ENCODE data around the gene DEFB123.
"Not testable (repeated sequence)": the region's sequence is repeated elsewhere in the genome, so short reads cannot be mapped to it uniquely, and the experiment has no call there.

The DEFB123 gene

GRCh38 chr20:31410011-31410410, 30.4 kb upstream of the DEFB123 start:
- no peak overlapping the region for H3K27ac ChIP-seq (ENCODE audit: poor library complexity, severe bottlenecking)
- H3K4me3 ChIP-seq (ENCODE audit: severe bottlenecking) = no peak overlapping the region
- H3K27me3 ChIP-seq (ENCODE audit: insufficient read depth, poor library complexity, severe bottlenecking) = peaks cover 3% of the 10 kb centered on the region
- ATAC-seq (ENCODE audit: low read depth) = no peak
- no peaks in the 10 kb centered on the region for H3K4me1 ChIP-seq (ENCODE audit: insufficient read depth, poor library complexity, severe bottlenecking)
- H3K9me3 ChIP-seq (ENCODE audit: severe bottlenecking) = no peaks in the 10 kb centered on the region
- DNase-seq (ENCODE audit: low spot score) = no peak
- H3K36me3 ChIP-seq (ENCODE audit: low read depth) = no peaks in the 10 kb centered on the region
- TF ChIP-seq CTCF (IDR thresholded peaks at IDR 0.05; ENCODE audit: poor library complexity, severe bottlenecking) = no peak

- H3K27me3 ChIP-seq (ENCODE audit: insufficient read depth, poor library complexity, severe bottlenecking) = peaks cover 3% of the 10 kb centered on the region
- H3K9me3 ChIP-seq (ENCODE audit: severe bottlenecking) = no peaks in the 10 kb centered on the region
- TF ChIP-seq CTCF (IDR thresholded peaks at IDR 0.05; ENCODE audit: poor library complexity, severe bottlenecking) = no peak
- no peak for DNase-seq (ENCODE audit: low spot score)
- no peaks in the 10 kb centered on the region for H3K4me1 ChIP-seq (ENCODE audit: insufficient read depth, poor library complexity, severe bottlenecking)
- no peak overlapping the region for H3K4me3 ChIP-seq (ENCODE audit: severe bottlenecking)
- no peak overlapping the region for H3K27ac ChIP-seq (ENCODE audit: poor library complexity, severe bottlenecking)
- ATAC-seq (ENCODE audit: low read depth) = no peak
- no peaks in the 10 kb centered on the region for H3K36me3 ChIP-seq (ENCODE audit: low read depth)
Measured at GRCh38 chr20:31414381-31414780, 26.1 kb upstream of the DEFB123 start.

GRCh38 chr20:31415653-31416052, 24.8 kb upstream of the DEFB123 start:
- H3K9me3 ChIP-seq (ENCODE audit: severe bottlenecking) = no peaks in the 10 kb centered on the region
- no peak for DNase-seq (ENCODE audit: low spot score)
- H3K4me1 ChIP-seq (ENCODE audit: insufficient read depth, poor library complexity, severe bottlenecking) = no peaks in the 10 kb centered on the region
- H3K27me3 ChIP-seq (ENCODE audit: insufficient read depth, poor library complexity, severe bottlenecking) = no peaks in the 10 kb centered on the region
- no peak overlapping the region for H3K4me3 ChIP-seq (ENCODE audit: severe bottlenecking)
- TF ChIP-seq CTCF (IDR thresholded peaks at IDR 0.05; ENCODE audit: poor library complexity, severe bottlenecking) = no peak
- ATAC-seq (ENCODE audit: low read depth) = no peak
- H3K27ac ChIP-seq (ENCODE audit: poor library complexity, severe bottlenecking) = no peak overlapping the region
- H3K36me3 ChIP-seq (ENCODE audit: low read depth) = no peaks in the 10 kb centered on the region

GRCh38 chr20:31418307-31418706, 22.1 kb upstream of the DEFB123 start:
- Histone ChIP-seq H3K27ac (ENCODE audit: poor library complexity, severe bottlenecking) (no peak overlapping the region), H3K36me3 (ENCODE audit: low read depth) (no peaks in the 10 kb centered on the region), H3K4me3 (ENCODE audit: severe bottlenecking) (no peak overlapping the region), H3K9me3 (ENCODE audit: severe bottlenecking) (no peaks in the 10 kb centered on the region), H3K27me3 (ENCODE audit: insufficient read depth, poor library complexity, severe bottlenecking) (peaks cover 5% of the 10 kb centered on the region), H3K4me1 (ENCODE audit: insufficient read depth, poor library complexity, severe bottlenecking) (no peaks in the 10 kb centered on the region)
- ATAC-seq (ENCODE audit: low read depth) = no peak
- TF ChIP-seq CTCF (IDR thresholded peaks at IDR 0.05; ENCODE audit: poor library complexity, severe bottlenecking) = no peak
- no peak for DNase-seq (ENCODE audit: low spot score)

GRCh38 chr20:31425797-31426196, 14.6 kb upstream of the DEFB123 start:
- ATAC-seq (ENCODE audit: low read depth) = no peak; the same call in 2 of the 3 replicates
- no peaks in the 10 kb centered on the region for H3K36me3 ChIP-seq (ENCODE audit: low read depth)
- no peak overlapping the region for H3K27ac ChIP-seq (ENCODE audit: poor library complexity, severe bottlenecking)
- no peak for TF ChIP-seq CTCF (IDR thresholded peaks at IDR 0.05; ENCODE audit: poor library complexity, severe bottlenecking)
- DNase-seq (ENCODE audit: low spot score) = no peak
- H3K4me3 ChIP-seq (ENCODE audit: severe bottlenecking) = no peak overlapping the region
- H3K27me3 ChIP-seq (ENCODE audit: insufficient read depth, poor library complexity, severe bottlenecking) = peaks cover 22% of the 10 kb centered on the region
- H3K4me1 ChIP-seq (ENCODE audit: insufficient read depth, poor library complexity, severe bottlenecking) = no peaks in the 10 kb centered on the region
- peaks cover 5% of the 10 kb centered on the region for H3K9me3 ChIP-seq (ENCODE audit: severe bottlenecking)

GRCh38 chr20:31426891-31427551, 13.4 kb upstream of the DEFB123 start:
- H3K36me3 ChIP-seq (ENCODE audit: low read depth); H3K27ac ChIP-seq (ENCODE audit: poor library complexity, severe bottlenecking); H3K4me1 ChIP-seq (ENCODE audit: insufficient read depth, poor library complexity, severe bottlenecking); ATAC-seq (ENCODE audit: low read depth); H3K4me3 ChIP-seq (ENCODE audit: severe bottlenecking); H3K9me3 ChIP-seq (ENCODE audit: severe bottlenecking); DNase-seq (ENCODE audit: low spot score): not testable (repeated sequence)
- peaks cover 29% of the 10 kb centered on the region for H3K27me3 ChIP-seq (ENCODE audit: insufficient read depth, poor library complexity, severe bottlenecking)

- H3K9me3 ChIP-seq (ENCODE audit: severe bottlenecking); ATAC-seq (ENCODE audit: low read depth); H3K27ac ChIP-seq (ENCODE audit: poor library complexity, severe bottlenecking): not testable (repeated sequence)
Measured at GRCh38 chr20:31427576-31427975, 12.9 kb upstream of the DEFB123 start.

More at GRCh38 chr20:31427576-31427975, 12.9 kb upstream of the DEFB123 start:
- H3K27me3 ChIP-seq (ENCODE audit: insufficient read depth, poor library complexity, severe bottlenecking) = peaks cover 29% of the 10 kb centered on the region
- not testable (repeated sequence) for DNase-seq (ENCODE audit: low spot score); H3K36me3 ChIP-seq (ENCODE audit: low read depth); H3K4me3 ChIP-seq (ENCODE audit: severe bottlenecking); H3K4me1 ChIP-seq (ENCODE audit: insufficient read depth, poor library complexity, severe bottlenecking)
